Smooth muscle cell of the umbilical artery (primary cell): Measurements from ENCODE around the gene SERPINA1. TPM values are rescaled to one million over a fixed set of nuclear protein-coding genes. Genes with fewer than 3 reads are reported as not detected.

Experiments used
- total RNA-seq: library from RNA; depleted of rRNA; stranded (reverse); fragments of >200 nt; gene quantifications from 2 replicates; pipeline ENCODE4 v1.2.3, GENCODE V29; 2014

Gene SERPINA1
- 0.30 and 0.32 TPM in 2 replicates for total RNA-seq

DNA sequence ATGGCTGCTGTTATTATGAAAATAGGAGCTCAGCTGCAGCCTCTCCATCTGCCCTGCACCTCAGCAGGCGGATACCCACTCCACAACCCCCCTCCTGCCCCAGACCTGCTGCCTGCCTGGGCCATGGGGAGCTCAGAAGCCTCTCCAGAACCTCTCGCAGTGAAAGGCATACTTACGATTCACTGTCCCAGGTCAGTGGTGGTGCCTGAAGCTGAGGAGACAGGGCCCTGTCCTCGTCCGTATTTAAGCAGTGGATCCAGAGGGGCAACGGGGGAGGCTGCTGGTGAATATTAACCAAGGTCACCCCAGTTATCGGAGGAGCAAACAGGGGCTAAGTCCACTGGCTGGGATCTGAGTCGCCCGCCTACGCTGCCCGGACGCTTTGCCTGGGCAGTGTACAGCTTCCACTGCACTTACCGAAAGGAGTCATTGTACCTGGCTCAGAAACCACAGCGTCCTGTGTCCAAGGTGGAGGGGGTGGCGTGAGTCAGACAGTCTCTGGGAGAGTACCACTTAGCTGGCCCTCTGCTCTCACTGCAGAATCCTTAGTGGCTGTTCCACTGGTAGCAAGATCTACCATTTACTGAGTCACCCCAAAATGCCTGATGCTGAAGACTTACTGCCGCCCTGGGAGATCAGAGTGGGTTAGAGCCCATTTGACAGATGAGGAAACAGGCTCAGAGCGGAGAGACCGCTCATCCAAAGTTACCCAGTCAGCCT lies at the start of gene SERPINA1:
Gene SERPINA1 (minus strand): TSS at position 219 of the 720 bp plus-strand sequence. CDS start 5,365 bp downstream, outside the sequence.

DNA sequence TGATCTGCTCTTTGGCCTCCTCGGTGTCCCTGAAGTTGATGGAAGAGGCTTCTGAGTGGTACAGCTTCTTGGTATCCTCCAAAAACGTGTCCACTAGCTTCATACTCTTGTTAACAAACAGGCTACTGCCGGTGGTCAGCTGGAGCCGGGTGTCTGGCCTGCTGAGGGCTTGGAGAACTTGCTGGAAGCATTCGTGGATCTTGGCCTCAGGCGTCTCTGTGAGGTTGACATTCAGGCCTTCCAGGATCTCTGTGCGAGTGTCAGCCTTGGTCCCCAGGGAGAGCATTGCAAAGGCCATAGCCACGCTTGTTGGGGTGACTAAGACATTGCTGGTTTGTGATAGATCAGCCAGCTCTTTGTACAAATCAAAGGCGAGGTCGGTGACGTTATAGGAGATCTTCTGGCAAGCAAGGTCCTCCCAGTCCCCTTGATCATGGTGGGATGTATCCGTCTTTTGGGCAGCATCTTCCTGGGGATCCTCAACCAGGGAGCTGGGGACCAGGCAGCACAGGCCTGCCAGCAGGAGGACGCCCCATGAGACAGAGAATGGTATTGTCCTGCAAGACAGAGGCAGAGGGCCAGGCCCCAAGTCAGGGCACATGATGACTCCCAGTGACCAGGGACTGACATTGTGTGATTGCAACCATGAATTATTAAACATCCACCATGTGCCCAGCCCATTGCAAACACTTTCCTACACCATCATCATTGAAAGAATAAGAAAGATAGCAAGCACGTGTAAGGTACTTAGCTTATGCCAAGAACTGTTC lies 22.1 kb downstream of the SERPINA1 start, which contains the start of gene SERPINA2:
Gene SERPINA2 (minus strand): TSS at position 553 of the 770 bp plus-strand sequence.

Other genes with a start within 250 kb of the SERPINA1 start
- 1.4 and 2.7 TPM in 2 replicates for gene PPP4R4, start 214.3 kb downstream of the SERPINA1 start, total RNA-seq
- gene SERPINA10, start 95.3 kb downstream of the SERPINA1 start, total RNA-seq: not detected in 2 replicates
- gene SERPINA6, start 65.3 kb downstream of the SERPINA1 start, total RNA-seq: not detected in 2 replicates
- not detected in 2 replicates for gene SERPINA2, start 21.9 kb downstream of the SERPINA1 start, total RNA-seq
- gene SERPINA11, start 64.2 kb upstream of the SERPINA1 start, total RNA-seq: not detected in 2 replicates
- gene SERPINA9, start 87.6 kb upstream of the SERPINA1 start, total RNA-seq: not detected in 2 replicates
- not detected in 2 replicates for gene SERPINA12, start 120.9 kb upstream of the SERPINA1 start, total RNA-seq
- gene SERPINA4, start 172.8 kb upstream of the SERPINA1 start, total RNA-seq: not detected in 2 replicates
- gene SERPINA5, start 192.8 kb upstream of the SERPINA1 start, total RNA-seq: not detected in 2 replicates
- gene SERPINA3, start 223.8 kb upstream of the SERPINA1 start, total RNA-seq: 4.6 and 38.6 TPM in 2 replicates